H1 (cell line): ENCODE results near the gene ANKUB1. TPM values are rescaled to one million over a fixed set of nuclear protein-coding genes. Genes with fewer than 3 reads are reported as not detected.

Experiments
- CTCF ChIA-PET: fragments of 300-600 bp; sonication (Branson Sonifier 250); formaldehyde crosslinking; loops from one replicate; lab custom pipeline; 2021; ENCODE audit not compliant: partially characterized antibody; lab: Charles Lee
- POLR2A ChIA-PET: fragments of 300-600 bp; sonication (Branson Sonifier 250); formaldehyde crosslinking; loops from one replicate; lab custom pipeline; 2021; ENCODE audit warnings: inconsistent platforms; ENCODE audit not compliant: partially characterized antibody; lab: Charles Lee
- DNase-seq, 2 experiments: peaks; one replicate each; pipeline versions ENCODE4 v3.0.0 to v3.0.0-alpha.2; 2010 to 2022; ENCODE audit warnings: low spot score in 2 of 2, low read depth in 1 of 2, mixed read lengths in 1 of 2
- FAIRE-seq: peaks from 2 replicates; lab custom pipeline; 2011; peaks lifted over from hg19 to GRCh38; lab: Jason Lieb, UNC
- H2AFZ ChIP-seq: 2 replicates; pipeline ENCODE4 v1.8.1; 2012; ENCODE audit warnings: low read length, inconsistent platforms
- H2AK5ac ChIP-seq: 2 replicates; pipeline ENCODE4 v1.6.1; 2013; ENCODE audit warnings: low read depth, low read length
- H2BK120ac ChIP-seq: replicated peaks from 2 replicates; pipeline ENCODE3; 2013; ENCODE audit warnings: low read depth, low read length, inconsistent platforms
- H2BK12ac ChIP-seq: 2 replicates; pipeline ENCODE4 v1.6.1; 2013; ENCODE audit warnings: low read depth, low read length
- H2BK15ac ChIP-seq: 2 replicates; pipeline ENCODE4 v1.6.1; 2013; ENCODE audit warnings: low read length
- H2BK20ac ChIP-seq: 2 replicates; pipeline ENCODE4 v1.6.1; 2013; ENCODE audit warnings: low read length
- H2BK5ac ChIP-seq: 2 replicates; pipeline ENCODE4 v1.6.1; 2013; ENCODE audit warnings: low read depth, low read length
- H3K14ac ChIP-seq: 2 replicates; pipeline ENCODE4 v1.6.1; 2013; ENCODE audit warnings: inconsistent platforms; ENCODE audit not compliant: insufficient read length
- H3K18ac ChIP-seq: 2 replicates; pipeline ENCODE4 v1.6.1; 2013; ENCODE audit warnings: low read length; ENCODE audit errors: extremely low read depth
- H3K23ac ChIP-seq: 2 replicates; pipeline ENCODE4 v1.6.1; 2013; ENCODE audit warnings: inconsistent platforms; ENCODE audit not compliant: insufficient read length
- H3K23me2 ChIP-seq: 2 replicates; pipeline ENCODE4 v1.6.1; 2013; ENCODE audit warnings: low read depth, low read length
- H3K27ac ChIP-seq: 2 replicates; pipeline ENCODE4 v1.6.1; 2011; ENCODE audit warnings: low read depth, low read length, inconsistent platforms
- H3K27me3 ChIP-seq, 4 experiments: replicated peaks in 1 of 4; 1 replicate in 1 of 4; 2 replicates in 3 of 4; pipeline versions ENCODE4 v1.6.1 to v1.8.1; 2011 to 2013; ENCODE audit warnings: low read length in 3 of 4, mild to moderate bottlenecking in 3 of 4, inconsistent platforms in 2 of 4, mixed read lengths in 2 of 4, moderate library complexity in 1 of 4; ENCODE audit not compliant: control insufficient read depth in 3 of 4, insufficient read depth in 3 of 4; ENCODE audit errors: extremely low read depth in 1 of 4
- H3K36me3 ChIP-seq, 4 experiments: 2 replicates each; pipeline versions ENCODE4 v1.6.1 to v1.8.1; 2011 to 2013; ENCODE audit warnings: mild to moderate bottlenecking in 4 of 4, low read length in 3 of 4, moderate library complexity in 2 of 4, control low read depth in 1 of 4, inconsistent platforms in 1 of 4; ENCODE audit not compliant: insufficient read depth in 4 of 4, control insufficient read depth in 2 of 4
- H3K4ac ChIP-seq: replicated peaks from 2 replicates; pipeline ENCODE3; 2013; ENCODE audit warnings: low read length, low read depth, mixed read lengths, inconsistent platforms; ENCODE audit not compliant: insufficient read length
- H3K4me1 ChIP-seq, 4 experiments: replicated peaks in 1 of 4; 1 replicate in 1 of 4; 2 replicates in 3 of 4; pipeline versions ENCODE4 v1.6.1 to v1.8.1; 2011 to 2013; ENCODE audit warnings: low read length in 3 of 4, inconsistent platforms in 2 of 4, mixed read lengths in 1 of 4; ENCODE audit not compliant: insufficient read depth in 4 of 4, control insufficient read depth in 3 of 4
- H3K4me2 ChIP-seq, 2 experiments: 2 replicates each; pipeline versions ENCODE4 v1.6.1 to v1.8.1; 2011 to 2013; ENCODE audit warnings: low read depth in 2 of 2, low read length in 2 of 2, control low read depth in 1 of 2, inconsistent platforms in 1 of 2, mild to moderate bottlenecking in 1 of 2; ENCODE audit not compliant: insufficient read depth in 1 of 2
- H3K4me3 ChIP-seq, 4 experiments: fragments of 200-600, 300-600 bp in 1 of 4; sonication (generic), shearing (Covaris generic), sonication (Bioruptor Twin) in 1 of 4; 2 replicates each; pipeline versions ENCODE4 v1.5.1 to v1.8.1; 2011 to 2016; ENCODE audit warnings: low read length in 4 of 4, low read depth in 3 of 4, control low read depth in 2 of 4, inconsistent platforms in 2 of 4, mild to moderate bottlenecking in 2 of 4, mixed read lengths in 1 of 4, moderate library complexity in 1 of 4; ENCODE audit not compliant: insufficient read depth in 2 of 4; ENCODE audit errors: extremely low read depth in 1 of 4
- H3K56ac ChIP-seq: replicated peaks from 2 replicates; pipeline ENCODE3; 2013; ENCODE audit warnings: low read depth, mild to moderate bottlenecking, mixed read lengths, low read length, inconsistent platforms; ENCODE audit not compliant: insufficient read length
- H3K79me1 ChIP-seq: 2 replicates; pipeline ENCODE4 v1.6.1; 2013; ENCODE audit warnings: low read depth, low read length, control low read depth
- H3K79me2 ChIP-seq, 2 experiments: 2 replicates each; pipeline versions ENCODE4 v1.6.1 to v1.8.1; 2012 to 2013; ENCODE audit warnings: low read length in 2 of 2, mild to moderate bottlenecking in 2 of 2, inconsistent platforms in 1 of 2; ENCODE audit not compliant: insufficient read depth in 2 of 2, control insufficient read depth in 1 of 2
- H3K9ac ChIP-seq, 4 experiments: replicated peaks in 1 of 4; 1 replicate in 1 of 4; 2 replicates in 3 of 4; pipeline versions ENCODE4 v1.6.1 to v1.8.1; 2011 to 2013; ENCODE audit warnings: low read depth in 3 of 4, low read length in 3 of 4, control low read depth in 2 of 4, mild to moderate bottlenecking in 2 of 4, moderate library complexity in 2 of 4, inconsistent platforms in 1 of 4; ENCODE audit errors: extremely low read depth in 1 of 4
- H3K9me3 ChIP-seq, 2 experiments: 2 replicates each; pipeline versions ENCODE4 v1.6.1 to v1.8.1; 2012 to 2013; ENCODE audit warnings: mild to moderate bottlenecking in 2 of 2, moderate library complexity in 2 of 2, control low read depth in 1 of 2, inconsistent platforms in 1 of 2, low read depth in 1 of 2, low read length in 1 of 2, mixed read lengths in 1 of 2; ENCODE audit not compliant: insufficient read depth in 2 of 2
- H4K20me1 ChIP-seq, 2 experiments: replicated peaks in 1 of 2; 2 replicates each; pipeline versions ENCODE3 to v1.8.1; 2011 to 2013; ENCODE audit warnings: inconsistent platforms in 2 of 2, low read length in 2 of 2, mild to moderate bottlenecking in 1 of 2; ENCODE audit not compliant: insufficient read depth in 2 of 2, control insufficient read depth in 1 of 2
- H4K5ac ChIP-seq: 2 replicates; pipeline ENCODE4 v1.6.1; 2013; ENCODE audit warnings: low read length, low read depth, mixed read lengths, inconsistent platforms; ENCODE audit not compliant: insufficient read length
- H4K8ac ChIP-seq: 2 replicates; pipeline ENCODE4 v1.8.0; 2013; ENCODE audit warnings: mild to moderate bottlenecking, moderate library complexity, low read length, inconsistent platforms; ENCODE audit not compliant: insufficient read depth; ENCODE audit errors: extremely low read depth
- H4K91ac ChIP-seq: replicated peaks from 2 replicates; pipeline ENCODE3; 2013; ENCODE audit warnings: low read length, mixed read lengths, inconsistent platforms; ENCODE audit not compliant: insufficient read length
- BACH1 ChIP-seq: IDR thresholded peaks from 2 replicates; pipeline ENCODE4 v1.6.1; 2012; ENCODE audit warnings: low read length, improper control_type of control experiment
- CHD2 ChIP-seq: IDR thresholded peaks from 2 replicates; pipeline ENCODE4 v1.6.1; 2012; ENCODE audit warnings: low read length, improper control_type of control experiment
- GTF2F1 ChIP-seq: IDR thresholded peaks from 2 replicates; pipeline ENCODE4 v1.6.1; 2012; ENCODE audit warnings: low read depth, low read length, improper control_type of control experiment, borderline replicate concordance
- HDAC2 ChIP-seq, 2 experiments: fragments of 300-600 bp in 1 of 2; sonication (generic) in 1 of 2; IDR thresholded peaks; 2 replicates each; pipeline ENCODE4 v1.6.1; 2011 to 2012; ENCODE audit warnings: low read depth in 2 of 2, low read length in 2 of 2, mild to moderate bottlenecking in 2 of 2, moderate library complexity in 2 of 2, borderline replicate concordance in 1 of 2, inconsistent platforms in 1 of 2
- KDM4A ChIP-seq: IDR thresholded peaks from one replicate; pipeline ENCODE4 v1.7.1; 2012; ENCODE audit warnings: low read depth, mild to moderate bottlenecking, moderate library complexity, low read length, inconsistent platforms; ENCODE audit not compliant: severe bottlenecking
- MAX ChIP-seq: IDR thresholded peaks from 2 replicates; pipeline ENCODE4 v1.6.1; 2012; ENCODE audit warnings: inconsistent platforms
- POLR2AphosphoS5 ChIP-seq: IDR thresholded peaks from 2 replicates; pipeline ENCODE4 v1.6.1; 2011; ENCODE audit warnings: low read depth, low read length
- RAD21 ChIP-seq, 2 experiments: IDR thresholded peaks in 1 of 2; conservative IDR thresholded peaks in 1 of 2; 2 replicates each; pipeline ENCODE4 v1.6.1; 2011; ENCODE audit warnings: low read depth in 2 of 2, low read length in 2 of 2, improper control_type of control experiment in 1 of 2, inconsistent platforms in 1 of 2, mild to moderate bottlenecking in 1 of 2, moderate library complexity in 1 of 2
- SIRT6 ChIP-seq: IDR thresholded peaks from one replicate; pipeline ENCODE4 v1.7.1; 2012; ENCODE audit warnings: low read length, inconsistent platforms
- SIX5 ChIP-seq: IDR thresholded peaks from 2 replicates; pipeline ENCODE4 v1.6.1; 2011; ENCODE audit warnings: mild to moderate bottlenecking, low read depth, low read length
- SP1 ChIP-seq: IDR thresholded peaks from 2 replicates; pipeline ENCODE4 v1.6.1; 2011; ENCODE audit warnings: low read depth, low read length
- SP4 ChIP-seq: IDR thresholded peaks from 2 replicates; pipeline ENCODE4 v1.6.1; 2012; ENCODE audit warnings: low read length, inconsistent platforms
- SRF ChIP-seq: IDR thresholded peaks from 2 replicates; pipeline ENCODE4 v1.6.1; 2011; ENCODE audit warnings: mild to moderate bottlenecking, low read depth, low read length, moderate library complexity
- TEAD4 ChIP-seq: IDR thresholded peaks from 2 replicates; pipeline ENCODE4 v1.6.1; 2012; ENCODE audit warnings: low read depth, low read length, inconsistent platforms, mixed read lengths
- WGBS, 2 experiments: shearing (Covaris generic) in 1 of 2; methylation state at CpG; one replicate each; pipeline versions ENCODE4 v1.1.6 to v1.1.7; 2013 to 2015; ENCODE audit warnings: low lambda C conversion rate in 2 of 2, mixed read lengths in 2 of 2, inconsistent platforms in 1 of 2, low coverage in 1 of 2, missing lambda C conversion rate in 1 of 2; ENCODE audit not compliant: insufficient replicate concordance in 2 of 2, insufficient coverage in 1 of 2, insufficient read length in 1 of 2; ENCODE audit errors: extremely low coverage in 1 of 2, missing lambda C conversion rate in 1 of 2; 5-methylcytosine and 5-hydroxymethylcytosine counted together
- polyA plus RNA-seq, 7 experiments: library from polyadenylated mRNA; depleted of rRNA in 3 of 7; stranded (reverse) in 5 of 7; unstranded in 2 of 7; fragments of >200 nt in 5 of 7; fragments of 200-250 nt in 2 of 7; gene quantifications; 1 replicate in 5 of 7; 2 replicates in 1 of 7; 4 replicates in 1 of 7; pipeline versions ENCODE4 v1.2.1 to v1.2.3, GENCODE V29; 2011 to 2013; ENCODE audit warnings: missing spikeins in 2 of 7, mixed read lengths in 2 of 7
- total RNA-seq: library from RNA; stranded (reverse); fragmentation: NEBNext Ultra II Directional; extraction: Animal tissue kit (Norgen Biotek cat#: 25700); gene quantifications from 2 replicates; pipeline ENCODE4 v1.2.1, GENCODE V29; 2021

ANKUB1 gene
- total and polyA plus RNA-seq, 2 of the 8 experiments (the other 6 are each of a cell fraction or from before 2014, with no cell fraction given), result not detected

GRCh38 chr3:149828390-149828789 lies 36.0 kb upstream of the ANKUB1 start:
- no peak for DNase-seq
- H3K79me2 ChIP-seq, result peaks cover 0 to 87% of the 10 kb centered on the region in 2 experiments
- ChIA-PET CTCF (interaction anchor here (0.7 kb wide), 2 partner anchors 8 to 11 kb away, joined by 3 to 4 read pairs; no protein-coding TSS in a partner anchor), POLR2A (no interaction called here)
- FAIRE-seq, result no peak
- H3K56ac ChIP-seq, result no peak overlapping the region
- H2AK5ac ChIP-seq, result no peak overlapping the region
- no peak overlapping the region for H2BK12ac ChIP-seq
- no peak overlapping the region for H3K4ac ChIP-seq
- no peak overlapping the region for H4K91ac ChIP-seq
- no peaks in the 10 kb centered on the region for H3K23me2 ChIP-seq
- no peak overlapping the region for H3K18ac ChIP-seq
- no peak overlapping the region for H3K4me3 ChIP-seq
- no peaks in the 10 kb centered on the region for H3K27me3 ChIP-seq
- peaks cover 0 to 8% (median 2%) of the 10 kb centered on the region in 4 experiments; a peak in 4 of 7 replicates for H3K4me1 ChIP-seq
- H3K14ac ChIP-seq, result no peak overlapping the region
- no peaks in the 10 kb centered on the region; the same call in 1 of the 2 replicates for H3K79me1 ChIP-seq
- H3K27ac ChIP-seq, result no peak overlapping the region
- H3K36me3 ChIP-seq, result peaks cover 0 to 11% (median under 1%) of the 10 kb centered on the region in 4 experiments; a peak in 3 of 8 replicates
- H2AFZ ChIP-seq, result no peak overlapping the region
- H2BK20ac ChIP-seq, result no peak overlapping the region
- H4K5ac ChIP-seq, result no peak overlapping the region
- H2BK15ac ChIP-seq, result no peak overlapping the region
- WGBS, 2 experiments, result 90% methylated on average over 1 of the region's 1 CpG; no CpG with 5 or more reads in 1 of the 2 experiments
- no peak overlapping the region for H3K4me2 ChIP-seq
- no peak overlapping the region for H2BK120ac ChIP-seq
- H3K9me3 ChIP-seq, result peaks cover 19 to 20% of the 10 kb centered on the region in 2 experiments
- H2BK5ac ChIP-seq, result no peak overlapping the region
- H3K9ac ChIP-seq, result no peak overlapping the region
- H4K20me1 ChIP-seq, result peaks cover 0 to 2% of the 10 kb centered on the region in 2 experiments
- no peak overlapping the region for H4K8ac ChIP-seq
- no peak overlapping the region for H3K23ac ChIP-seq
- TF ChIP-seq SP4 (no peak), BACH1 (no peak), KDM4A (no peak), CHD2 (no peak), SRF (no peak), SIRT6 (no peak), GTF2F1 (no peak), POLR2AphosphoS5 (no peak), SP1 (no peak), HDAC2 (IDR thresholded peaks at IDR 0.05; ENCODE audit: borderline replicate concordance in 1 of 2, low read depth in 2 of 2, low read length in 2 of 2) (no peak), RAD21 (IDR thresholded peaks at IDR 0.05 in 1 of 2, conservative IDR thresholded peaks at IDR 0.05 in 1 of 2; ENCODE audit: low read depth in 2 of 2, low read length in 2 of 2) (no peak), SIX5 (no peak), TEAD4 (no peak), MAX (no peak)
